WTC11 (cell line): Measurements from ENCODE around the gene CACNA1H.

ENCODE experiments used
- CTCF ChIP-seq: fragments of 200-600 bp; IDR thresholded peaks from 2 replicates; pipeline ENCODE4 v1.8.0; 2022; ENCODE audit warnings: antibody characterized with exemption
- GTF2I ChIP-seq: fragments of 250-450 bp; sonication (Bioruptor Pico); conservative IDR thresholded peaks from 2 replicates; pipeline ENCODE4 v1.4.0; 2021; ENCODE audit warnings: mild to moderate bottlenecking
- PREB ChIP-seq: sonication (generic); formaldehyde crosslinking; IDR thresholded peaks from 2 replicates; pipeline ENCODE4 v1.8.1; 2022; ENCODE audit warnings: mild to moderate bottlenecking, missing genetic modification reagents, moderate library complexity, borderline replicate concordance

DNA sequence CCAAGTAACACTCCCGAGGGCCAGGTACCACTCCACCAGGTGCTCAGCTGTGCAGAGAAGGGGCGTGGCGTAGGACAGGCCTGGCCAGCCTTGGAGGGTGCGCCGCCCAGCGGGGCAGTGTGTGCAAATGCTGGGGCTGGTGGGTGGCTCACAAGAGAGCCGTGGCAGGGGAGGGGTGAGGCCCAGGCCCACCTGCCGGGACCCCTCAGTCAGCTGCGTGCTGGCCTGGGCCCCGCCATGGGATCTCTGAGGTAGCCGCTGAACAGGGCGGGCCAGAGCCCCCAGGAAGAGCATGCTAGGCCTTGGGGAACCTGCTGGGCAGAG lies 63.4 kb downstream of the CACNA1H start:
- no peak for TF ChIP-seq CTCF
- no peak for TF ChIP-seq PREB
- no peak for TF ChIP-seq GTF2I (CRISPR knock-in tag)
